K562 (cell line): ENCODE data around the gene CARF. TPM values are rescaled to one million over a fixed set of nuclear protein-coding genes. Genes with fewer than 3 reads are reported as not detected.

ENCODE experiments used
- CUX1 ChIP-seq: fragments of 200-800 bp; sonication (Bioruptor generic); IDR thresholded peaks from 2 replicates; pipeline ENCODE4 v1.6.1; 2016; ENCODE audit warnings: missing genetic modification characterization, missing compliant biosample characterization
- GABPB1 ChIP-seq: sonication (generic); formaldehyde crosslinking; IDR thresholded peaks from 2 replicates; pipeline ENCODE4 v1.8.0; 2022; ENCODE audit warnings: mild to moderate bottlenecking, missing genetic modification reagents
- L3MBTL2 ChIP-seq: fragments of 450-650 bp; IDR thresholded peaks from 2 replicates; pipeline ENCODE4 v1.6.1; 2016; ENCODE audit warnings: mild to moderate bottlenecking, moderate library complexity
- MEIS2 ChIP-seq: fragments of 450-650 bp; IDR thresholded peaks from 2 replicates; pipeline ENCODE4 v1.6.1; 2014; ENCODE audit warnings: mild to moderate bottlenecking; ENCODE audit not compliant: partially characterized antibody
- MITF ChIP-seq: IDR thresholded peaks from 2 replicates; pipeline ENCODE4 v1.6.1; 2014; ENCODE audit warnings: antibody characterized with exemption
- ZNF143 ChIP-seq: sonication (generic); formaldehyde crosslinking; IDR thresholded peaks from 2 replicates; pipeline ENCODE4 v1.9.0; 2022; ENCODE audit warnings: mild to moderate bottlenecking, missing genetic modification reagents
- polyA plus RNA-seq, 8 experiments: library from polyadenylated mRNA; depleted of rRNA in 4 of 8; stranded (reverse) in 5 of 8; unstranded in 3 of 8; fragments of >200 nt; fragmentation: Nextera tagmentation in 2 of 8; fragmentation: Illumina TruSeq in 1 of 8; extraction: Ambion mirVana in 2 of 8; extraction: Trizol in 1 of 8; gene quantifications; 2 replicates each; pipeline versions ENCODE4 v1.2.1 to v1.2.3, GENCODE V29; 2011 to 2014; ENCODE audit warnings: inconsistent platforms in 1 of 8, missing spikeins in 1 of 8
- total RNA-seq, 7 experiments: library from RNA; depleted of rRNA in 6 of 7; stranded (reverse); fragments of >200 nt in 6 of 7; fragmentation: Illumina TruSeq in 2 of 7; extraction: Trizol in 2 of 7; gene quantifications; 2 replicates each; pipeline versions ENCODE4 v1.2.1 to v1.2.3, GENCODE V29; 2011 to 2021; ENCODE audit warnings: low replicate concordance in 1 of 7
- TF ChIP-seq, protein P1 (sequence below): fragments of 450-650 bp; IDR thresholded peaks from 2 replicates; pipeline ENCODE4 v1.6.1; 2016; ENCODE audit warnings: mild to moderate bottlenecking
- TF ChIP-seq, protein P2 (sequence below): fragments of 450-650 bp; IDR thresholded peaks from 2 replicates; pipeline ENCODE4 v1.6.1; 2017; ENCODE audit warnings: antibody characterized with exemption, mild to moderate bottlenecking

Gene CARF
- total and polyA plus RNA-seq, 9 of the 15 experiments (the other 6 are each of a cell fraction or from before 2014, with no cell fraction given): 0.31 to 4.2 (median 1.2) TPM

- TF ChIP-seq CUX1: peak; percentile 54; the same call in 1 of the 2 replicates
- 0 out of 2 replicates have a peak, but pooled peaks have one; percentile 28 for TF ChIP-seq GABPB1
- peak; percentile 32 for TF ChIP-seq MEIS2
- peak; percentile 62 for TF ChIP-seq MITF
- TF ChIP-seq ZNF143 (CRISPR knock-in tag): peak; percentile 79
- peak; percentile 90 for TF ChIP-seq L3MBTL2
- TF ChIP-seq, protein P1, sequence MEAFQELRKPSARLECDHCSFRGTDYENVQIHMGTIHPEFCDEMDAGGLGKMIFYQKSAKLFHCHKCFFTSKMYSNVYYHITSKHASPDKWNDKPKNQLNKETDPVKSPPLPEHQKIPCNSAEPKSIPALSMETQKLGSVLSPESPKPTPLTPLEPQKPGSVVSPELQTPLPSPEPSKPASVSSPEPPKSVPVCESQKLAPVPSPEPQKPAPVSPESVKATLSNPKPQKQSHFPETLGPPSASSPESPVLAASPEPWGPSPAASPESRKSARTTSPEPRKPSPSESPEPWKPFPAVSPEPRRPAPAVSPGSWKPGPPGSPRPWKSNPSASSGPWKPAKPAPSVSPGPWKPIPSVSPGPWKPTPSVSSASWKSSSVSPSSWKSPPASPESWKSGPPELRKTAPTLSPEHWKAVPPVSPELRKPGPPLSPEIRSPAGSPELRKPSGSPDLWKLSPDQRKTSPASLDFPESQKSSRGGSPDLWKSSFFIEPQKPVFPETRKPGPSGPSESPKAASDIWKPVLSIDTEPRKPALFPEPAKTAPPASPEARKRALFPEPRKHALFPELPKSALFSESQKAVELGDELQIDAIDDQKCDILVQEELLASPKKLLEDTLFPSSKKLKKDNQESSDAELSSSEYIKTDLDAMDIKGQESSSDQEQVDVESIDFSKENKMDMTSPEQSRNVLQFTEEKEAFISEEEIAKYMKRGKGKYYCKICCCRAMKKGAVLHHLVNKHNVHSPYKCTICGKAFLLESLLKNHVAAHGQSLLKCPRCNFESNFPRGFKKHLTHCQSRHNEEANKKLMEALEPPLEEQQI: no peak
- TF ChIP-seq, protein P2, sequence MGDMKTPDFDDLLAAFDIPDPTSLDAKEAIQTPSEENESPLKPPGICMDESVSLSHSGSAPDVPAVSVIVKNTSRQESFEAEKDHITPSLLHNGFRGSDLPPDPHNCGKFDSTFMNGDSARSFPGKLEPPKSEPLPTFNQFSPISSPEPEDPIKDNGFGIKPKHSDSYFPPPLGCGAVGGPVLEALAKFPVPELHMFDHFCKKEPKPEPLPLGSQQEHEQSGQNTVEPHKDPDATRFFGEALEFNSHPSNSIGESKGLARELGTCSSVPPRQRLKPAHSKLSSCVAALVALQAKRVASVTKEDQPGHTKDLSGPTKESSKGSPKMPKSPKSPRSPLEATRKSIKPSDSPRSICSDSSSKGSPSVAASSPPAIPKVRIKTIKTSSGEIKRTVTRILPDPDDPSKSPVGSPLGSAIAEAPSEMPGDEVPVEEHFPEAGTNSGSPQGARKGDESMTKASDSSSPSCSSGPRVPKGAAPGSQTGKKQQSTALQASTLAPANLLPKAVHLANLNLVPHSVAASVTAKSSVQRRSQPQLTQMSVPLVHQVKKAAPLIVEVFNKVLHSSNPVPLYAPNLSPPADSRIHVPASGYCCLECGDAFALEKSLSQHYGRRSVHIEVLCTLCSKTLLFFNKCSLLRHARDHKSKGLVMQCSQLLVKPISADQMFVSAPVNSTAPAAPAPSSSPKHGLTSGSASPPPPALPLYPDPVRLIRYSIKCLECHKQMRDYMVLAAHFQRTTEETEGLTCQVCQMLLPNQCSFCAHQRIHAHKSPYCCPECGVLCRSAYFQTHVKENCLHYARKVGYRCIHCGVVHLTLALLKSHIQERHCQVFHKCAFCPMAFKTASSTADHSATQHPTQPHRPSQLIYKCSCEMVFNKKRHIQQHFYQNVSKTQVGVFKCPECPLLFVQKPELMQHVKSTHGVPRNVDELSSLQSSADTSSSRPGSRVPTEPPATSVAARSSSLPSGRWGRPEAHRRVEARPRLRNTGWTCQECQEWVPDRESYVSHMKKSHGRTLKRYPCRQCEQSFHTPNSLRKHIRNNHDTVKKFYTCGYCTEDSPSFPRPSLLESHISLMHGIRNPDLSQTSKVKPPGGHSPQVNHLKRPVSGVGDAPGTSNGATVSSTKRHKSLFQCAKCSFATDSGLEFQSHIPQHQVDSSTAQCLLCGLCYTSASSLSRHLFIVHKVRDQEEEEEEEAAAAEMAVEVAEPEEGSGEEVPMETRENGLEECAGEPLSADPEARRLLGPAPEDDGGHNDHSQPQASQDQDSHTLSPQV: no peak
These were observed at the start of gene CARF, which contains the start of gene WDR12 (continued) for GRCh38 chr2:202911512-202912341.
